ENCODE data around the gene HSD17B14. TPM values are rescaled to one million over a fixed set of nuclear protein-coding genes. Genes with fewer than 3 reads are reported as not detected.

HSD17B14 gene
- total and polyA plus RNA-seq, 9 of the 15 experiments (the other 6 are each of a cell fraction or from before 2014, with no cell fraction given), result 0.16 TPM; not detected in 8

- no peak for TF ChIP-seq XRCC4 (IDR thresholded peaks at IDR 0.05; ENCODE audit: extremely low read depth, insufficient read depth, insufficient read length)
- TF ChIP-seq DNMT1 (IDR thresholded peaks at IDR 0.05), result no peak
- TF ChIP-seq RBM25 (IDR thresholded peaks at IDR 0.05; ENCODE audit: low read depth, low read length, severe bottlenecking), result peak; percentile 12
- no peak for TF ChIP-seq ZNF143 (CRISPR knock-in tag; IDR thresholded peaks at IDR 0.05)
- TF ChIP-seq CSDE1 (IDR thresholded peaks at IDR 0.05), result no peak
- TF ChIP-seq MLX (CRISPR knock-in tag; conservative IDR thresholded peaks at IDR 0.05), result no peak
- peak; percentile 66 for TF ChIP-seq KDM5B (IDR thresholded peaks at IDR 0.05; ENCODE audit: insufficient replicate concordance, low read depth, low read length)
- TF ChIP-seq ZNF263 (CRISPR knock-in tag; IDR thresholded peaks at IDR 0.05; ENCODE audit: borderline replicate concordance), result no peak
- TF ChIP-seq ZBTB49 (CRISPR knock-in tag; IDR thresholded peaks at IDR 0.05; ENCODE audit: borderline replicate concordance), result no peak
- TF ChIP-seq ZNF740 (CRISPR knock-in tag; IDR thresholded peaks at IDR 0.05), result no peak
- TF ChIP-seq ZNF740 (tag; IDR thresholded peaks at IDR 0.05), result no peak
- TF ChIP-seq BRD4 (IDR thresholded peaks at IDR 0.05), result no peak
- peak; percentile 82 for TF ChIP-seq GABPB1 (CRISPR knock-in tag; IDR thresholded peaks at IDR 0.05)
- no peak for TF ChIP-seq MCM7 (IDR thresholded peaks at IDR 0.05)
Observed at GRCh38 chr19:48878196-48879024, 42.1 kb upstream of the HSD17B14 start (continued).

All from K562 (cell line).